Subcutaneous adipose tissue (tissue), 4 donors: ENCODE data around the gene TMEM87B. TPM values are rescaled to one million over a fixed set of nuclear protein-coding genes. Genes with fewer than 3 reads are reported as not detected.

Experiments
- CTCF ChIP-seq: fragments of 450-650 bp; IDR thresholded peaks from one replicate; pipeline ENCODE4 v1.5.1; 2016; ENCODE audit warnings: low read depth, mild to moderate bottlenecking, control low read depth, antibody characterized with exemption, moderate library complexity
- total RNA-seq, 4 donors: library from RNA; depleted of rRNA; stranded (reverse); fragments of >200 nt; gene quantifications; one replicate each; pipeline ENCODE4 v1.1.0, GENCODE V29; 2016

TMEM87B gene
- total RNA-seq, 4 donors from 2014 or later = 13.6 to 27.5 (median 20.6) TPM

- no peak for TF ChIP-seq CTCF
Measured at GRCh38 chr2:112151271-112151670, 96.2 kb downstream of the TMEM87B start.

- TF ChIP-seq CTCF = no peak
Measured at GRCh38 chr2:112151701-112152440, 96.8 kb downstream of the TMEM87B start.

GRCh38 chr2:112152476-112153178, 97.6 kb downstream of the TMEM87B start:
- no peak for TF ChIP-seq CTCF

- TF ChIP-seq CTCF = no peak
Measured at GRCh38 chr2:112153179-112153490, 98.1 kb downstream of the TMEM87B start.

- no peak for TF ChIP-seq CTCF
Measured at GRCh38 chr2:112153501-112153900, 98.4 kb downstream of the TMEM87B start.

GRCh38 chr2:112154246-112155117, 99.4 kb downstream of the TMEM87B start:
- TF ChIP-seq CTCF = no peak
